Uterus (tissue), 4 donors: ENCODE data around the gene LYSMD1. TPM values are rescaled to one million over a fixed set of nuclear protein-coding genes. Genes with fewer than 3 reads are reported as not detected.

Experiments
- DNase-seq, 2 donors: peaks; one replicate each; pipeline ENCODE4 v3.0.0-alpha.2; 2019 to 2020
- H3K27ac ChIP-seq, 2 donors: fragments of 200-600 bp; sonication (generic); 1 replicate in 1 of 2; 2 replicates in 1 of 2; pipeline ENCODE4 v1.5.1; 2016 to 2018
- H3K27me3 ChIP-seq, 2 donors: fragments of 200-600 bp; sonication (generic); one replicate each; pipeline ENCODE4 v1.5.1; 2018 to 2019; ENCODE audit warnings: control low read depth in 1 of 2
- H3K36me3 ChIP-seq, 2 donors: fragments of 200-600 bp; sonication (generic); one replicate each; pipeline ENCODE4 v1.5.1; 2019; ENCODE audit warnings: control low read depth in 1 of 2
- H3K4me1 ChIP-seq, 2 donors: fragments of 200-600 bp; sonication (generic); one replicate each; pipeline ENCODE4 v1.5.1; 2018 to 2019; ENCODE audit warnings: control low read depth in 1 of 2
- H3K4me3 ChIP-seq, 2 donors: fragments of 200-600 bp; sonication (generic); 1 replicate in 1 of 2; 2 replicates in 1 of 2; pipeline ENCODE4 v1.5.1; 2018 to 2019; ENCODE audit warnings: mild to moderate bottlenecking in 1 of 2
- H3K9me3 ChIP-seq, 2 donors: fragments of 200-600 bp; sonication (generic); one replicate each; pipeline ENCODE4 v1.5.1; 2019; ENCODE audit warnings: control low read depth in 1 of 2
- CTCF ChIP-seq, 4 experiments: fragments of 200-600 bp in 2 of 4; fragments of 450-650 bp in 2 of 4; sonication (generic) in 2 of 4; IDR thresholded peaks; one replicate each; pipeline ENCODE4 v1.5.1; 2016 to 2019; ENCODE audit warnings: antibody characterized with exemption in 4 of 4, mild to moderate bottlenecking in 2 of 4, moderate library complexity in 1 of 4
- POLR2A ChIP-seq, 2 donors: fragments of 450-650 bp; IDR thresholded peaks; one replicate each; pipeline ENCODE4 v1.6.1; 2016; ENCODE audit warnings: antibody characterized with exemption in 2 of 2, mild to moderate bottlenecking in 1 of 2, moderate library complexity in 1 of 2
- intact Hi-C: fragments of 100-400 bp; cut with DNase I; formaldehyde crosslinking; loops from one replicate; pipeline ENCODE4 v1.15.1; 2023; ENCODE audit warnings: low total_unique reads
- total RNA-seq, 4 donors: library from RNA; depleted of rRNA in 3 of 4; stranded (reverse); fragments of >200 nt in 3 of 4; gene quantifications; one replicate each; pipeline versions ENCODE4 v1.1.0 to v1.2.4, GENCODE V29; 2014 to 2023
- donor health status: DM: yes; HTN: yes; CAD: no.

The LYSMD1 gene
- total RNA-seq, 4 donors from 2014 or later: 6.4 to 32.9 (median 11.1) TPM

GRCh38 chr1:151132335-151133017 is 33.2 kb downstream of the LYSMD1 start:
- TF ChIP-seq POLR2A (IDR thresholded peaks at IDR 0.05): no peak
- TF ChIP-seq CTCF (IDR thresholded peaks at IDR 0.05): no peak
- H3K4me3 ChIP-seq: peak overlapping the region; percentile 25 to 38
- no peaks in the 10 kb centered on the region for H3K9me3 ChIP-seq
- peak in 1 of 2 donors; percentile 37 for DNase-seq
- H3K36me3 ChIP-seq: no peaks in the 10 kb centered on the region
- no peaks in the 10 kb centered on the region for H3K27me3 ChIP-seq
- intact Hi-C loops: no loop called here
- H3K27ac ChIP-seq: peak overlapping the region; percentile 77 to 94
- H3K4me1 ChIP-seq: peaks cover 0 to 6% of the 10 kb centered on the region in 2 donors

DNA sequence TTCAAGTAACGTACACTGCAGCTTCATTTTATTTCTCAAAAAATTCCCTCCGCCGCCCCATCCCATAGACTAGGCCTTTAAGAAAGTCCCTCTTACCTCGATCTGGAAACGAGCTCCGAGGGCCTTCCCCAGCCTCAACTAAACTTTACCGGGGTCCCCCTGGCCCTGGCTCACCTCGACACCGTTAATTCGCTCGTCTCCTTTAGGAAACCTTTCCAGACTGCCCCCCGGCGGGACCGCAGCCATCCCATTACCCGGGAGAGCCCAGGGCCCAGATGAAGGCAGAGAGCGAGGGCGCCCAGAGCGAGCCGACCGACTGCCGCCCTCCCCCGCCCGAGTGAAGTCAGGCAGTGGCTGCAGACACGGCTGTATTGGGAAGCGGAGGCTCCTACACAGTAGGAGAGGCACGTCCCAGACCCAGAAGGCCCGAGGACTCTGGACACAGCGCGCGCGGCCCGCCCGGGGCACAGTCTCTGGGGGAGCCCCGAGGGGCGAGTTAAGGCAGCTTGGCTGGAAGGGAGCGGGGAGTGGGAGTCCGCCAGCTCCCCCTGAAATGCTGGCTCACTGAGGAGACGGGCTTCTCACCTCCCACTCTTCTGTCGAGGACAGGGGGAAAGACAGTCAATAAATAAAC is 33.9 kb downstream of the LYSMD1 start:
- intact Hi-C loops: no loop called here
- peak; percentile 59 to 62 for DNase-seq
- Histone ChIP-seq H3K9me3 (no peaks in the 10 kb centered on the region), H3K27ac (peak overlapping the region; percentile 77 to 94), H3K36me3 (no peaks in the 10 kb centered on the region), H3K4me3 (peak overlapping the region; percentile 25 to 38), H3K27me3 (no peaks in the 10 kb centered on the region), H3K4me1 (peaks cover 0 to 6% of the 10 kb centered on the region in 2 donors)
- TF ChIP-seq POLR2A (IDR thresholded peaks at IDR 0.05): peak in 1 of 2 donors; percentile 4
- TF ChIP-seq CTCF (IDR thresholded peaks at IDR 0.05): no peak

DNA sequence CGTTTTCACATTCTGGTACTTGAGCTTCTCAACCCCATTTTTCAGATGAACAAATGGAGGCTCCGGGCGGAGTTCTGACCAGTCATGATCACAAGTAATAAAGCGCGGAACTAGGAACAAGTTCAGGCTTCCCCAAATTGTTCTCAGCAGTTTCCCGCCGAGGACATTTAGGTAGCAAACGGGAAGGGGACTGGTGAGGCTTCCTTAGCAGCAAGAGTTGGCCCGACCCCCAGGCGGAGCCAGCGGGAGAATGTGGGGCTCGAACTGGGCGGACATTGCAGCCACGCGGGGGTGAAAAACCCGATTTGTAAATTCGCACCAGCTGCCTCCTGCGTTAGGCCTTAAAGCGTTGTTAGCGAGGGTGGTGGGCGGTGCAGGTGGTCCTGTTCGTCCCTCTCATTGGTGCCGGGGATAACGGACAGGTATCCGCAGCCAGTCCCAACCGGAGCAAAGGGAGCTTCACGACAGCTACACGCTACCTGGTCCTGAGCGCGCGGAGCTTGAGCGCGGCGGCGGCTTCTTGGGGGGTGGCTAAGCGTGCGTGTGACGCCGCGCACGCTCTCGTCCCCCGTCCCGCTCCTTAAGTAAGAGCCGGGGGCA is 34.6 kb downstream of the LYSMD1 start:
- H3K27ac ChIP-seq: peak overlapping the region; percentile 77 to 94
- intact Hi-C loops: no loop called here

DNA sequence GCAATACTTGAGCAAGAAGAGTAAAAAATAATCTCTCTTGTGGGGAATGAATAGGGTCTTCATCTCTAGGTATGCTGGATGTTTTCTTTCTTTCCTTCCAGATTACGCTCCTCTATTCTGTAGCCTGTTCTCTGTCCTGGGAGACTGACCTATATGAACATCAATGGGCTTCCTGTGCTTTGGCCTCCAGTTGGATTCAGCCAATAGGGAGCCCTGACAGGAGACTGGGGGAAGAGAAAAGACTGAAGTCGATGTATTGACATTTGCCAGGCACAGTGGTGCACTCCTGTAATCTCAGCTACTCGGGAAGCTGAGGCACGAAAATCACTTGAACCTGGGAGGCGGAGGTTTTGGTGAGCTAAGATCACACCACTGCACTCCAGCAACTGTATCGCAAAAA is 36.9 kb downstream of the LYSMD1 start:
- no peaks in the 10 kb centered on the region for H3K36me3 ChIP-seq
- intact Hi-C loops: no loop called here
- H3K4me1 ChIP-seq: peaks cover 0 to 6% of the 10 kb centered on the region in 2 donors
- no peaks in the 10 kb centered on the region for H3K27me3 ChIP-seq
- no peak overlapping the region for H3K27ac ChIP-seq
- no peak overlapping the region for H3K4me3 ChIP-seq
- H3K9me3 ChIP-seq: no peaks in the 10 kb centered on the region
- TF ChIP-seq CTCF (IDR thresholded peaks at IDR 0.05) (no peak), POLR2A (IDR thresholded peaks at IDR 0.05) (no peak)
- no peak for DNase-seq

More for the DNA sequence above, 34.6 kb downstream of the LYSMD1 start:
- Histone ChIP-seq H3K36me3 (no peaks in the 10 kb centered on the region), H3K9me3 (no peaks in the 10 kb centered on the region), H3K27me3 (no peaks in the 10 kb centered on the region), H3K4me3 (peak overlapping the region; percentile 25 to 38), H3K4me1 (peaks cover 0 to 6% of the 10 kb centered on the region in 2 donors)
- TF ChIP-seq CTCF (IDR thresholded peaks at IDR 0.05) (peak in 2 of 4 experiments; percentile 7 to 16), POLR2A (IDR thresholded peaks at IDR 0.05) (peak; percentile 34 to 55)
- peak; percentile 93 to 95 for DNase-seq
